PFSK-1 (cell line): ENCODE measurements around the gene MT1E.

Experiments used
- FOXP2 ChIP-seq: optimal IDR thresholded peaks from 2 replicates; pipeline ENCODE3; 2011; ENCODE audit warnings: borderline replicate concordance, control low read depth, inconsistent platforms; ENCODE audit not compliant: insufficient read depth; ENCODE audit errors: extremely low read length, extremely low read depth
- POLR2AphosphoS5 ChIP-seq: IDR thresholded peaks from 2 replicates; pipeline ENCODE4 v1.6.1; 2012; ENCODE audit warnings: low read depth, mild to moderate bottlenecking, control low read depth, low read length, moderate library complexity
- REST ChIP-seq, 2 experiments: IDR thresholded peaks; 2 replicates each; pipeline versions ENCODE4 v1.6.1 to v1.8.0; 2011 to 2012; ENCODE audit warnings: low read depth in 2 of 2, low read length in 2 of 2, control low read depth in 1 of 2, inconsistent platforms in 1 of 2, mild to moderate bottlenecking in 1 of 2, moderate library complexity in 1 of 2; ENCODE audit not compliant: insufficient read depth in 1 of 2
- SIN3A ChIP-seq: IDR thresholded peaks from 2 replicates; pipeline ENCODE4 v1.6.1; 2012; ENCODE audit warnings: mild to moderate bottlenecking, low read length, moderate library complexity, borderline replicate concordance; ENCODE audit not compliant: insufficient read depth
- TAF1 ChIP-seq: IDR thresholded peaks from 2 replicates; pipeline ENCODE4 v1.6.1; 2012; ENCODE audit warnings: low read length, control low read depth, borderline replicate concordance; ENCODE audit not compliant: insufficient read depth

Gene MT1E

GRCh38 chr16:56604966-56605365, 20.6 kb upstream of the MT1E start:
- TF ChIP-seq TAF1 (no peak), SIN3A (no peak), REST (IDR thresholded peaks at IDR 0.05; ENCODE audit: insufficient read depth in 1 of 2, low read depth in 2 of 2, low read length in 2 of 2) (no peak), FOXP2 (no peak), POLR2AphosphoS5 (no peak)

GRCh38 chr16:56605475-56605874, 20.1 kb upstream of the MT1E start:
- TF ChIP-seq POLR2AphosphoS5: no peak
- TF ChIP-seq FOXP2: no peak
- TF ChIP-seq REST (IDR thresholded peaks at IDR 0.05; ENCODE audit: insufficient read depth in 1 of 2, low read depth in 2 of 2, low read length in 2 of 2): no peak
- TF ChIP-seq TAF1: no peak
- no peak for TF ChIP-seq SIN3A

GRCh38 chr16:56606071-56606475, 19.5 kb upstream of the MT1E start:
- no peak for TF ChIP-seq POLR2AphosphoS5
- no peak for TF ChIP-seq FOXP2
- no peak for TF ChIP-seq REST (IDR thresholded peaks at IDR 0.05; ENCODE audit: insufficient read depth in 1 of 2, low read depth in 2 of 2, low read length in 2 of 2)
- TF ChIP-seq SIN3A: no peak
- TF ChIP-seq TAF1: no peak

GRCh38 chr16:56606476-56607108, 19.0 kb upstream of the MT1E start:
- TF ChIP-seq POLR2AphosphoS5 (no peak), REST (IDR thresholded peaks at IDR 0.05; ENCODE audit: insufficient read depth in 1 of 2, low read depth in 2 of 2, low read length in 2 of 2) (no peak), SIN3A (no peak), TAF1 (no peak), FOXP2 (no peak)
